ENCODE data around the gene GRAMD4.
"Not testable (repeated sequence)": the region's sequence is repeated elsewhere in the genome, so short reads cannot be mapped to it uniquely, and the experiment has no call there.

The GRAMD4 gene

DNA sequence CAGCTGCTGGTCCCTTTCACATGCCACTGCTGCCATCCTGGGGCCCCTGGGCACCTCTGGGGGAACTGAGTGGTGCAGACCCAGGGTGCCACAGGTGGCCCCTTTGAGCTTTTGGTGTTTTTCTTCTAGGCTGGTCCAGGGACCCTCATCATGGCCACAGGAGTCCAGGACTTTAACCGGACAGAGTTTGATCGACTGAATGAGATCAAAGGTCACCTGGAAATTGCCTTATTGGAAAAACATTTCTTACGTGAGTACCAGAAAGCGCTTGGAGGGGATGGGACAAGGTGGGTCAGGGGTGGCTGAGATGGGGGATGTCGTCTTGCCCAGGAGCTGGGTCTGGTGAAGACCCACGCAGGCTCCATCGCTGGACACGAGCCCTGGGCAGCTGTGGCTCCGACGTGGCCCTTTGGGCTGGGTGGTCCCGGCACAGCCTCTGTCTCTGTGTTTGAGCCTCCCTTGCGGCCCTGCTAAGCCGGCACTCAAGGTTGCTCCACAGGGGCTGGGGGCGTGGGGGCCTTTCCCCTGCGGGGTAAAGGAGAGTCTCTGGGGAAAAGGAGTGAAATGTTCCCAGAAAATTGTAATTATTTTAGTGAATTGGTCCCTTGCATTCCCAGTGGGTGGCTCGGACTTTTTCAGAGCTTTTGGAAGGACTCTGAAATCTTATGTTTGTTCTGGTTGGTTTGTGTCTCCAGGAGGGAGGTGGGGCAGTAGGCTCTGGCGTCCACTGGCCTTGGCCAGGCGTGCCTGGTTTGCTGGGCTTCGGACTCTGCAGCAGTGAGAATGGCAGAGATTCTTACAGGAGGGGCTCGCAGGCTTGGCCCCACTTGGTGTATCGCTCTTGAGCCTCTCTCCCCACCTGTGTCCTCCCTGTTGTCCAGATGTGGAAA, 17.8 kb downstream of the GRAMD4 start:
- no peak for DNase-seq (ENCODE audit: low spot score)

DNA sequence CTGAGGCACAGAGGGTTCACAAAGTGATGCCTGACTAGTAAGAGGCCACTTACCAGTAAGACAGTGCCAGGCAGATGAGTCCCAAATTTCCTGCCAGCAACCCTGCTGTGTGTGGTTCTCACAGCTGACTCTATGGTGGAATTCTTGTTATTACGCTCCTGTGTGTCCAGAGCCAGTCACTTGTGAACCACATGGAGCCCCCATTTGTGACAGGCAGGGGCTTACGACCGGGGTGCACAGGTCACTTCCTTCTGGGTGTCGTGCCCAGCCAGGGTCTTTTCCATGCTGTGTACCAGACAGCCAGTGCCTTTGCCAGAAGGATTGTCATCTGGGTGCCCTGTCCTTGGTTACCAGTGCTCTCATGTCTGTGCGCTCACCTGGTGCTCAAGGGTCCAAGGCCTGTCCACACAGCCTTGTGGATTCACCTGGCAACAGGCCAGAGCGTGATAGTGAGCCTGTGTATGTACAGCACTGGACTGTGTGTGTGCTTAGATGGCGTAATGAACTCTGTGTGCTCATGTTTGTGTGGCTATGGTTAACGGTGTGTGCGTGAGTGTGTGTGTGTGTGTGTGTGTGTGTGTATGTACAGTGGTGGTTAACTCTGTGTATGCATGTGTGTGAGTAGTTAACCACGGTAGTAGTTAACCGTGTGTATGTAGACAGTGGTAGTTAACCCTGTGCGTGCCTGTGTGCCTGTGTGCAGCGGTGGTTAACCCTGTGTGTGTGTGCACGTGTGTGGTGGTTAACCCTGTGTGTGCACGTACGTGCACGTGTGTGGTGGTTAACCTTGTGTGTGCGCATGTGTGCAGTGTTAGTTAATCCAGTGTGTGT, 18.6 kb downstream of the GRAMD4 start:
- DNase-seq (ENCODE audit: low spot score): no peak

DNA sequence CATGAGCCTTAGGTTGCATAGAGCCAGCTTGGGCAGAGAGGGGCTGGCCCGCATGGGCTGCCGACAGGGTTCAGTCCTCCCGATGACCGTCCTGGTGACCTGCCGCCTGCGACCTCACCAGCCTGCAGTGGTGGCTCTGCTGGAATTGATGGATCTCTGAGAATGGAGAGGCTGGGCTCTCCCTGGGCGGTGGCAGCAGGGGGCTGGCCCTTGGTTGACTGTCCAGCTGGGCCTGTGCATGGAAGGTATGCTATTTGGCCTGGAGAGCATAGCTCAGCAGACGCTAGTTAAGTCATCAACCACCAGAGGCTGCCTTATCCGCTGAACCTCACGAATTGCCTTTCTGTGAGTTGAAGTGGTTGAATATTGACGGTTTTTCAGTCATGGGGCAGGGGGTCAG, 19.7 kb downstream of the GRAMD4 start:
- DNase-seq (ENCODE audit: low spot score): no peak

DNA sequence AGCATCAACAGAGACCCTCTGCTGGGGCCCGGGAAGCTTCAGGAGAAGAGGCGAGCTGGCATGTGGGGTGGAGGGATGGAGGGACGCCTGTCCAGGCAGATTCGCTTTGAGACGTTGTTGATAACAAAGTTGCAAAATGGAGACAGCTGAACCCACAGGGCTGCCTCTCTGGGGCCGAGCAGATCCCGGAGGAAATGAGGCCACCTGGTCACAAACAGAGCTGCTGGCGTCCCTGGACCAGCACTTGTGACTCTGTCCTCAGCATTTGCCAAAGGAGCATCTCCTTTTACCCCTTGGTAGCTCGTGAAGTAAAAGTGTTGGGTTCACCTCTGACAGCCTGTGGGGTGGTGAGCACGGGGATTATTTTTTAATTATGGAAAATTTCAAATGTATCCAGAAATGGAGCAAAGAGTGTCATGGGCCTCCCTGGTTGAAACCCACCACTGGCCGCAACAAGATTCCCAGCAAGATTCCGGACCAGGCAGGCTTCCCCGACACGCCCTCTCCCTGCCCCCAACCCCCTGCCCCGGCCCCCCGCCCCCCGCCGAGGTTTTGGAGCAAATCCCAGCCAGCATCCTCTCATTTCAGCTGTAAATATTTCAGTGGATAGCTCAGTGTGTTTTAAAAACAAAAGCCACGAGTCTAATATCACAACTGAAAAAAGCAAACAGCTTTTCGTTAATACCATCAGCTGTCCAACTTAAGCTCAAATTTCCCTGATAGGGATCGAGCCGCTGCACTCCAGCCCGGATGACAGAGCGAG, 20.3 kb downstream of the GRAMD4 start:
- no peak for DNase-seq (ENCODE audit: low spot score)

DNA sequence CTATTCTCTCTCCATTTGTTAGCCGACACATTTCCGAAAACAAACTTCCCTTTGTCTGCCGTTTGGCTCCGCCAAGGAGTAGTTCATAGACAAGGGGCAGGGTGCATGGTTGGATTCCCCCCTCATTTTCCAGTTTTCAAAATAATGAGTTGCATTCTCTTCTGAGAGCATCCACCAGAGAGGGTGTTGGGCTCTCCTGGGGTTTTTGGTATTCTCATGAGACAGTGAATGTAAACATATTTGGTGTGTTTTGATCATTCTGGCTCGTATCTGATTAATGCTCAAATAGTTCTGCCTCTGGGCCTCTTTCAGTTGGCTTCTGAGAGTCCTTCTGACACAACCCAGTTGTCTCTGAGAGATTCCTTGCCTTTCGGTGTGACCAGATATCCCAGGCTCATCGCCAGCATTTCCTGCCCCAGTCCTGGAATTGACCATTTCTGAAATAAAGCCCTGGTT, 21.7 kb downstream of the GRAMD4 start:
- DNase-seq (ENCODE audit: low spot score): no peak

DNA sequence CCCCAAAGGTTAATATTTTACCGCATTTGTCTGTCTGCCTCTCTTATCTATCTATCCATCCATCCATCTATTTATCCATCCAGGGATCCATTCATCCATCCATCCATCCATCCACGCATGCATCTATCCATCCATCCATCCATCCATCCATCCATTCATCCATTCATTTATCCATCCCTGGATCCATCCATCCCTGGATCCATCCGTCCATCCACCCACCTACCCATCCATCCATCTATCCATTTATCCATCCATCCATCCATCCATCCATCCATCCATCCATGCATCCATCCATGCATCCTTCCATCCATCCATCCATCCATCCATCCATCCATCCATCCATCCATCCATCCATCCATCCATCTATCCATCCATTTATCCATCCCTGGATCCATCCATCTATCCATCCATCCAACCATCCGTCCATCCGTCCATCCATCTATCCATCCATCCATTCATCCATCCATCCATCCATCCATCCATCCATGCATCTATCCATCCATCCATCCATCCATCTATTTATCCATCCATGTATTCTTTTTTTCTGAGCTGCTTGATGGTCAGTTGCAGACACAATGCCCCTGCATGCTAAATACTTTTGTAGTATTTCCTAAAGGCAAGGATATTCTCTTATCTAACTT, 22.8 kb downstream of the GRAMD4 start:
- DNase-seq (ENCODE audit: low spot score): not testable (repeated sequence)

DNA sequence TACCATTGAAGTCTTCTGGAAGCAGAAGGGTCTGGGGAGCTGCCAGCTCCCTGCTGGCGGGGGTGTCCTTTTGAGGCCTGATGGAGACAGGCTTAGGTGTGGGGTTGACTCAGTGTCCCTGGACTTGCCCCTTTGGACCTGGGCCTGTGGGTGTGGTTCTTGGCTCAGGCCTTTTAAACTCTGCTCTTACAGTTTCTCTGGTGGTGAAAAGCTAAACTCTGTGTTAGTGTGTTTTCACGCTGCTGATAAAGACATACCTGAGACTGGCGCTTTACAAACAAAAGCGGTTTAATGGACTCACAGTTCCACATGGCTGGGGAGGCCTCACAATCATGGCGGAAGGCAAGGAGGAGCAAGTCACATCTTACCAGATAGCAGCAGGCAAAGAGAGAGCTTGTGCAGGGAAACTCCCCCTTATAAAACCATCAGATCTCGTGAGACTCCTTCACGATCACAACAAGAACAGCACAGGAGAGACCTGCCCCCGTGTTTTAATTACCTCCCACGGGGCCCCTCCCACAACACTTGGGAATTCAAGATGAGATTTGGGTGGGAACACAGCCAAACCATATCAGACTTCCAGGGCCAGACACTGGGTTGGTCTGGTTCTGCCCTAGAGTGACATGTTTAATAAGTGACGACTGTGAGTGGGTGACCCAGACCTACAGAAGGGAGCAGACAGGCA, 26.5 kb downstream of the GRAMD4 start:
- DNase-seq (ENCODE audit: low spot score): no peak

DNA sequence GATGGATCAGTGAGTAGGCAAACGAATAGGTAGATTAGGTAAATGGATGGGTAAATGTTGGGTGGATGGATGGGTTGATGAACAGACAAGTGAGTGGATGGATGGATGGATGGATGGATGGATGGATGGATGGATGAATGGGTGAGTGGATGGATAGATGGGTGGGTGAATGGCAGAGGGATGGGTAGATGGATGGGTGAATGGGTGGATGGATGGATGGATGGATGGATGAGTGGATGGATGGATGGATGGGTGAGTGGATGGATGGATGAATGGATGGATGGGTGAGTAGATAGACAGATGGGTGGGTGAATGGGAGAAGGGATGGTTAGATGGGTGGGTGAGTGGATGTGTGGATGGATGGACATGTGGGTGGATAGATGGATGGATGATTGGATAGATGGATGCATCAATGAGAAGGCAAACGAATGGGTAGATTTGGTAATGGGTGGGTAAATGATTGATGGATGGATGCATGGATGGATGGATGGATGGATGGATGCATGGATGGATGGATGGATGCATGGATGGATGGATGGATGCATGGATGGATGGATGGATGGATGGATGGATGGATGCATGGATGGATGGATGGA, 28.1 kb downstream of the GRAMD4 start:
- not testable (repeated sequence) for DNase-seq (ENCODE audit: low spot score)

DNA sequence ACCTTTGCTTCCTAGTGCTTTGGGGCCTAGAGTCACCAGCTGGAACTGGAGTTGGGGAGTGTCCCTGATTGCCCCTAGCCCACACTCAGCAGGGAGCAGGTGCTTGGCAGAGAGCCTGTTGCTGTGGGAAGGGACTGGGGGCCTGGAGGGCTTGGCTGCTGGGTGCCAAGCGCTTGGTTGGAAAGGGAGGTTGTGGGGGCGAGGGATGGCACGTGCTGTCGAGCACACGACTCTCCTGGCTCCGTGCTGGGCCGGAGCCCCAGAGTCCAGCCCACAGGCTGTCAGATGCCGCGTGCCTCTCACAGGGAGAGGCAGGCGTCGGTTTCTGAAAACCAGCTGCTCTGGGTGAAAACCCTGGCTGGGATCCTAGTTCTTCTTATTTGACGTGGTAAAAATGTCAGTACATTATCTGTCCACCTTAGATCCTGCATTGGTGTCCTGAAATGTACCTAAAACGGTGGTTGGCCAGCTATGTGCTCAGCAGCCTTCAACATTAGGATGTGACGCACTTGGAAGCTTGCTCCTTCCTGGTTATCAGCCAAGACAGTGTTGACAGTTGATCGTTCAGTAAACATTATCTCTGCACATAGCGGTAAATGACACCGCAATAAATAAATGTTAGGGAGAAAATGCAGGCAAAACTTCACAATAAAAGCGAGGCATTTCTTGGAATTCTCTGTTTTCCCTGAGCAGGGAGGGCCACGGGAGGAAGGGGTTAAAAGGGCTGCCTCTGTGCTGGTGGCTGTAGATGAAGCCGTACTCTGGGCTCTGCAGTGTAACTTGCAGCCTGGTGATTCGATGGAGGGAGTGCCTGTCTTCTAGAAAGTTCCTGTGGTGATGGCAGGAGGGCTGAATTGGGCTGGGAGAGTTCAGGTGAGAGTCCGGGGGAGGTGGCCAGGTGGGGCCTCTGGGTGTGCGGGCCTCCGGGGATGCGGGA, 29.2 kb downstream of the GRAMD4 start:
- no peak for DNase-seq (ENCODE audit: low spot score)

DNA sequence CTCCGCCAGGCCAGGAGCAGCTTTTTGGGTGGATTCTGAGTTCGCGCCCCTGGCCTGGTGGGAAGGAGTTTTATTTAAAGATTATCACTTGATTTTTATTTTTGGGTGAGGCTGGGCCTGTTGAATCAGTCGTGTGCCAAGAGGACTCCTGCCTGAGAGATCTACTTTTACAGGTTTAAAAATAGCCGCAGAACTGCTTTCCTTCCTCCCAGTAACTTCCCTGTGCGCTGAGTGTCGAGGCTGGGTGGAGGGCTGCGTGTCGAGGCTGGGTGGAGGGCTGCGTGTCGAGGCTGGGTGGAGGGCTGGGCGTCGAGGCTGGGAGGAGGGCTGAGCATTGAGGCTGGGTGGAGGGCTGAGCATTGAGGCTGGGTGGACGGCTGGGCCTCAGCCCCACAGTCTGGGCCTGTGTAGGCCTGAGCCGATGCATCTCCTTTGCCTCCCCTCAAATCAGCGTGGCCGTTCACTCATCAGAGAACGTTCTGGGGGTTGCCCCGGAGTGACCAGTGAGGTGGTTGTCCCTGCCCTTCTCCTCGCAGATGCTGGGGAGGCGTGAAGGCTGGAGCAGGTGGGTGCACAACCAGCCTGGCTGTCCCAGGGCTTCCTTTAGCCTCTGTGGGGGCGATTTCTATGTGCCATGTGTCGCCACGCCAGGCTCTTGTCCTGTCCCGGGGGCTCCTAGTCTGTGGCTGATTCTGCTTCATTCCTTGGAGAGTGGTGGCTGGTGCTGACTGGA, 30.1 kb downstream of the GRAMD4 start:
- DNase-seq (ENCODE audit: low spot score): no peak

DNA sequence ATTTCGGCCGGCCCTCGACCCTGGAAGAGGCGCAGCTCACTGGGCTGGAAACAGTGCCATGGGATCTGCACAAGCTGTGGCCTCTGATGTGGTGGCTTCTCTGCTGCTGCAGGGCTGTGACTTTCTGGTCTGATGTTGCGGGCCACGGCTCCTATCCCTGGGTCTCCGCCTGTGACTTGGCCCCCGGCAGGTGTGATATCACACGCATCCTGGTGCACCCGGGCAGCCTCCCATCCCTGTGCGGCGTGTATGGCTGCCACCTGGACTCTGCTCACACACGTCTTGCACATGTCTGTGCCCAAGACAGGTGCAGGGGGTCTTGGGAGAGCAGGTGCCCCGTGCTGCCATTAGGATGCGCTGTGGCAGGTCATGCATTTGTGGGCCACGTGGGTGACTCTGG, 31.1 kb downstream of the GRAMD4 start:
- DNase-seq (ENCODE audit: low spot score): no peak

DNA sequence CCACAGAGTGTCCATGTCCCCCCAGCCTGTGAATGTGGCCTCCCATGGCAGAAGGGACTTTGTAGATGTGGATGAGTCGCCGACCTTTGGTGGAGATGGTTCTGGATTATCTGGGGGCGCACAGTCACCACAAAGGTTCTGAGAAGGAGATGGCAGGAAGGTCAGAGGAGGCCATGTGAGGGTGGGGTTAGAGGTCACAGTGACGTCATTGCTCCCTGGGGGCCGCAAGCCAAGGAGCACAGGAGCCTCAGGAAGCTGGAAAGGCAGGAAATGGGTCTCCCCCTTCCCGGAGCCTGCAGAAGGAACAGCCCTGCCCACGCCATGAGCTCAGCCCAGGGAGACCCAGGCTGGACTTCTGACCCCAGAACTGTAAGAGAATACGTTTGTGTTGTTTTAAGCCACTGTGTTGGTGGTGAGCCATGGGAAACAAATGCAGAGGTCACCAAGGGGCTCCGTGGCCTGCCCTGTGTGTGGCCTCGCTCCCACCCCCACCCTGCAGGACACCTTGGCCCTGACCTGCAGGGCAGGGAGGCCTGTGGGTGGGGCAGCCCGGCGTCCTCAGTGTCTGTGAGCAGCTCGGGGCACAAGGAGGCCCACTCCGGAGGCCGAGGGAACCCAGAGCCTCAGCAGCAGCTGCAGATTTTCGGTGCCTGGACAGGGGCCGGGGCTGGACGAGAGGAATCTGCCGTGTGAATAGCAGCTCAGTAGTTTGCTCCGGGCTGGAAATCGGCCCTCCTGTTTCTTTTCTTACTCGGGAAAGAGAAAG, 32.1 kb downstream of the GRAMD4 start:
- DNase-seq (ENCODE audit: low spot score): no peak

DNA sequence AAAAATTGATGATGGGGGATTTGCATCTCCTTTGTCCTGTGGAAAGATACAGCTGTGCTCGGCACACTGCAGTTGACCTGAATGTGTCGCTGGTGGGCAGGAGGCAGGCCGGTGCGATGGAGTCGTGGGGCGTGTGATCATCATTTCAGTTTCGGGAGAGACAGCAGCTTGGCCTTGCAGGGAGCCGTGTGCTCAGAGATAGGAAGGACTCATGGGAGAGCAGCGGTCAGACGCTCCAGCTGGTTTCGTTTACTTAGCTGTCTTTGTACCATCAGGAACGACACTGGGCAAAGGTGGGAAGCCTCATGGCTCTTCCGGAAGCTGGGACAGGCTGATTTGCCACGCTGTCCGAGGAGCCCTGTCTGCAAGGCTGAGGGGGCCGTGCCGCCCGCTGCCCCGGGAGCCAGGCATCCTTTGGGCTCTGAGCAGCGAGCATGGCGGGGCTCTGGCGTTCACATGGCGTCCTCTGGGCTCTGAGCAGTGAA, 32.7 kb downstream of the GRAMD4 start:
- no peak for DNase-seq (ENCODE audit: low spot score)

DNA sequence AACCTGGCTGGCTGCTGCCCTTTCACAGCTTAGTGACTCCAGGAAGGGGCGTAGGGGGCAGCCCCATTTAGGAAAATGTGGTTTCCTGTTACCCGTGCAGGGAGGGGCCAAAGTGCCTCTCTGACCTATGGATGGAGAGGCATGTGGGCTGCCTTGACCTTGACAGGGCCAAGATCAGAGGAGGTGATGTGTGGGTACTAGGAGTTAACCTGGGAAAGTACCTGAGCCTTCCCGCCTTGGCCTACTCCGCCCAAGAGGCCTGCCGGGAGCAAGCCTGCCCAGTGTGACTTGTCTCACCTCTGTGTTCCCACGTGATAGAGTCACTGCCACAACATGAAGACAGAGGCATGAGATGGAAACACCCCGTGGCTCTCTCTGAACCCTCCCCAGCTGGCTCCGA, 33.4 kb downstream of the GRAMD4 start:
- no peak for DNase-seq (ENCODE audit: low spot score)

DNA sequence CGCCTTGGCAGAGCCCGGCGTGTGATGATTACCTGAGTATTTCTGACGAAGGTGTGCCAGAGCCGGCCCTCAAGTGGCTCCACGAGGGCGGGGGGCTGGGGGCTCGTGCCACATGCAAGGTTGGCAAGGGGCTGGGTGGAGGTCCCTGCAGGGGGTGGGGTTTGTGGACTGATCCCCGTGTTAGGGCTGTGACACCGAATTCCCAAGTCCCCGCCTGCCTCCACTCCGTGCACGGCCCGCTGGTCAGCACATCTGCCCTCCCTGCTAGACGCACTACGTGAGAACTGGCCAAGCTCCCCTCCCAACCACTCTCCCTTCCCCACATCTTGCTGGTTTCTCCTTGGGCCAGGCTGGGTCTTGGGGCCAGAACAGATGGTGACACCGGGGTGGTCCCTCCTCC, 34.2 kb downstream of the GRAMD4 start:
- no peak for DNase-seq (ENCODE audit: low spot score)

DNA sequence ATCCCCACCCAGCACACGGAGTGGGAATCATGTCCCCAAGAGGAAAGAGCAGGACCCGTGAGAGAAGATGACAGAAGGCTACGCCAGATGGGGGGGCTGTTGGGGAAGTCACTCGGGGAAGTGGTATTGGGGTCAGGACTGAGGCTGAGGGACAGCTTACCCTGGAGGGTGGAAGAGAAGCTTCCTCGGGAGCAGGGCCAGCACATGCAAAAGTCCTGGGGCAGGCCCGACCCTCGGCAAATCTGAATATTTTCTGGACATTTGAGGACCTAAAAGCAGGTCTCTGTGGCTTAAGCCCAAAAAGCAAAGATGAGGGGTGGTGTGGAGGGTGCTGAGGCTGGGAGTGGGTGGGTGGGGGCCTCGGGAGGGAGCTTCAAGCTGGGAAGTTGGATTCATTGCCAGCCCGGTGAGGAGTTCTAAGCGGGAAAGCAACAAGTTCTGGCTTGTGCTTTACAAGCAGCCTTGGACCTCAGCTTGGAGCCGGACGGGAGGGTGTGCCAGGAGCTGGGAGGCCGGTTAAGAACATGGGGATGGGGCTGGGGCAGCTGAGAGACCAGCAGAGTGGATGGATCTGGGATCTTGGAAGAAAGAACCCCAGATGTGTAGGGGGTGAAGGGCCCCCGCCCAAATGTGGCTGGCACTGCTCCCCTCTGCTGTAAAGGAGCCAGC, 34.9 kb downstream of the GRAMD4 start:
- no peak for DNase-seq (ENCODE audit: low spot score)

DNA sequence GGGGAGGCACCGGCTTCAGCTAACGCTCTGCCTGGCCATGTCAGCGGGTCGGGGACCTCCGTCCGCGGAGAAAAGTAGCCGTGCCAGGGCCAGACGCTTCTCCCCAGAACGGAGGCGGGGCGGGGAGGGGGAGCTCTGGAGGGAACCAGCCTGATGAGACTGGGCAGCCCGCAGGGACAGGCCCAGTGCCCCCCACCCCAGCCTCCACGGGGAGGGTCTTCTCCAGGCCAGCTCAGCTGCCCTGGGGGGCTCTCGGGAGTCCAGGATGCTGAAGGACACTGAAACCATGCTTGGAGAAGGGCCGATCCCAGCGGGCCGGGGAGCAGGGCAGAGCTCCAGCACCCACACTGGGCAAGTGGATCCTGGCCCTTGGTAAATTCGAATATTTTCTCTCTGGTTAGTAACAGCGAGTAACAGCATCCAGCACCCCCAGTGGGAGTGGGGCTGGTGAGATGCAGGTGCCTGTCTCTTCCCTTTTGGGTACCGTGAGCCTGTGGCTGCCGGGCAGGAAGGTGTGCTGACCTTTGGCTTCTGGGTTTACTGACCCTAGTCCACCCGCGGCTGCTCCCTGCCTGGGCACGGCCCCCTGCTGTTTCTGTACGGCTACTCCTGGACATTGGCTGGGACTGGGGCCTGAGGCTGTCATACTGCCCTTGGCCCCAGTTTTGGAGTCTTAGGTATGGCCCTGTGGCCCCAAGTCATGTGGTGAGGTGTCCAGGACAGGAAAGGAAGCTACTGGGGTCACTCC, 35.8 kb downstream of the GRAMD4 start:
- DNase-seq (ENCODE audit: low spot score): no peak
